Activated T-helper 1 cell treated with anti-CD3 and anti-CD28 coated beads, Interleukin-2, amount 50 U/mL, for 16 hours (primary cell): ENCODE measurements around the gene CCDC137.

Experiments
- DNase-seq, 2 donors: peaks; one replicate each; pipeline ENCODE4 v3.0.0-alpha.2; 2020; ENCODE audit warnings: low read depth in 1 of 2, low spot score in 1 of 2

Gene CCDC137

DNA sequence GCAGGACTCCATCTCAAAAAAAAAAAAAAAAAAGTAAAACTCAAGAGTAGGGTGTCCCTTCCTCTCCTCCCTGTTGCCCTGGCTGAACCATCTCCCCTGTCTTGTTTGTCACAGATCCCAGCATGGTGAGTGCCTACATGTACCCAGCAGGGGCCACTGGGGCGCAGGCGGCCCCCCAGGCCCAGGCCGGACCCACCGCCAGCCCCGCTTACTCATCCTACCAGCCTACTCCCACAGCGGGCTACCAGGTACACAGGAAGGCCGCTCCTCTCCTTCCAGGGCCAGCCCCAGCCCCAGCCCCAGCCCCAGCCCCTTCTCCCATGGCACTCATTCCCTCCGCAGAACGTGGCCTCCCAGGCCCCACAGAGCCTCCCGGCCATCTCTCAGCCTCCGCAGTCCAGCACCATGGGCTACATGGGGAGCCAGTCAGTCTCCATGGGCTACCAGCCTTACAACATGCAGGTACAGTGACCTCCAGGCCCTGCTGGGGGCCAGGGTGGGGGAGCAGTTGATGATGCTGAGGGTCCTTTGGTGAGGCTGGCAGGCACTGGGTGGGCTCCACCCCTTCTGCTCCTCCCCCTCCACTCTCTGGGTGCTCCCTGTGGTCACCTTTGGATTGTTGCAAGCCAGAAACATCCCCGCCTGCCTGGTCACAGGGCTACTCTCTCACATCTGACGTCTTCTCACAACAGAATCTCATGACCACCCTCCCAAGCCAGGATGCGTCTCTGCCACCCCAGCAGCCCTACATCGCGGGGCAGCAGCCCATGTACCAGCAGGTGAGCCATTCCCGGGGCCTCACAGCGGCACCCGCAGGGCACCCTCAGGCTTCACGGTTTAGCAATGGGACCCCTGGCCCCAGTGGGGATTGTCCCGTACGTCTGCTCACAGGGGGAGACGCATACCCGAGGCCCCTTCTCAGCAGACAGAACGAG is 34.1 kb downstream of the CCDC137 start:
- no peak for DNase-seq

GRCh38 chr17:81701288-81702071 is 34.9 kb downstream of the CCDC137 start:
- no peak for DNase-seq

GRCh38 chr17:81702934-81703746 is 36.6 kb downstream of the CCDC137 start, which contains the start of gene MRPL12:
Gene MRPL12, plus strand, starts transcription at chr17:81703367. Its CDS starts 135 bp downstream, at chr17:81703502.
- peak; percentile 75 to 82 for DNase-seq

DNA sequence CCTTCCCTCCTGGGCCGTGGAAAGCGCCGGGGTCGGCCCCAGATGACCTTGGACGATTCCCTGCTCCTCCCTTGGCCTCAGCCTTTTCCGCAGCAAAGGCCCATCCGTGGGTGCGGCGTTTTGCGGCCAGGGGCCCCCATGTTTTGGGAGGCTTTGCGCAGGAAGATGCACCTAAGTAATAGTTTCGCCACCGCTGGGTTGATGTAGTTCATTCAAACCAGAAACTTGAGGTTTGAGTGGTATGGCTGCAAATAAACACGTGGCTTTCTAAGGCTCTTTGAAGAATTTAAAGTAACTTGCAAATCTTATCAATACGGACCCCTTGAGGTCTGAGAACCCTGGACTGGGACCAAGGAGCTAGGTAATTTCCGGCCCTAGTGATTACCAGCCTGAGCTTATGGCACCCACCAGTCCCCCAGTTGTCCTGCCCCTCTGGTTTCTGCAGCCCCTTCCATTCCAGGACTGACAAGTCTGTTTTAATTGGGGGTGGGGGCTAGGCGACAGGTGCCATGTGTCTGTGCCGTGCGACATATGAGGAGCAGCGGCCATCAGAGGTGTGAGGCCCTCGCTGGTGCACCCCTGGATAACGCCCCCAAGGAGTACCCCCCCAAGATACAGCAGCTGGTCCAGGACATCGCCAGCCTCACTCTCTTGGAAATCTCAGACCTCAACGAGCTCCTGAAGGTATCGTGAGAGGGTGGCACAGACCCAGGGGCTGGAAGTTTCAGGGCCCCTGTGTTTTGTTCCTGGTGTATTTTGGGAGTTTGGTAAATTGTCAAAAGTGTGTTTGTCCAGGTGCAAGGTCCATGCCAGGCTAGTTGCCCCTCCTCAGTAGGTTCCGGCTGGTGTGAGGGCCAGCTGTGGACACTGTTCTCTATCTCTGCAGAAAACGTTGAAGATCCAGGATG is 37.5 kb downstream of the CCDC137 start:
- DNase-seq, result no peak

- DNase-seq, result no peak
These were observed 39.1 kb downstream of the CCDC137 start for GRCh38 chr17:81705518-81706231.

DNA sequence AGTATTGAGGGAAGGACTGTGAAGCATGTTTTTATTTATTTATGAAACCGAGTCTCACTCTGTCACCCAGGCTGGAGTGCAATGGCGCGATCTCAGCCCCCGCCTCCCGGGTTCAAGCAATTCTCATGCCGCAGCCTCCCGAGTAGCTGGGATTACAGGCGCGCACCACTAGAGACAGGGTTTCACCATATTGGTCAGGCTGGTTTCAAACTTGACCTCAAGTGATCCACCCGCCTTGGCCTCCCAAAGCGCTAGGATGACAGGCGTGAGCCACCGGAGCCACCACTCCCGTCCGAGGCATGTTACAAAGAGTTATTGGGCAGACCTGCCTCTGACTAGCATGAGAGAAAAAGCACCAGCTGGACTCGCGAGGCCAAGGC is 39.7 kb downstream of the CCDC137 start:
- no peak for DNase-seq

DNA sequence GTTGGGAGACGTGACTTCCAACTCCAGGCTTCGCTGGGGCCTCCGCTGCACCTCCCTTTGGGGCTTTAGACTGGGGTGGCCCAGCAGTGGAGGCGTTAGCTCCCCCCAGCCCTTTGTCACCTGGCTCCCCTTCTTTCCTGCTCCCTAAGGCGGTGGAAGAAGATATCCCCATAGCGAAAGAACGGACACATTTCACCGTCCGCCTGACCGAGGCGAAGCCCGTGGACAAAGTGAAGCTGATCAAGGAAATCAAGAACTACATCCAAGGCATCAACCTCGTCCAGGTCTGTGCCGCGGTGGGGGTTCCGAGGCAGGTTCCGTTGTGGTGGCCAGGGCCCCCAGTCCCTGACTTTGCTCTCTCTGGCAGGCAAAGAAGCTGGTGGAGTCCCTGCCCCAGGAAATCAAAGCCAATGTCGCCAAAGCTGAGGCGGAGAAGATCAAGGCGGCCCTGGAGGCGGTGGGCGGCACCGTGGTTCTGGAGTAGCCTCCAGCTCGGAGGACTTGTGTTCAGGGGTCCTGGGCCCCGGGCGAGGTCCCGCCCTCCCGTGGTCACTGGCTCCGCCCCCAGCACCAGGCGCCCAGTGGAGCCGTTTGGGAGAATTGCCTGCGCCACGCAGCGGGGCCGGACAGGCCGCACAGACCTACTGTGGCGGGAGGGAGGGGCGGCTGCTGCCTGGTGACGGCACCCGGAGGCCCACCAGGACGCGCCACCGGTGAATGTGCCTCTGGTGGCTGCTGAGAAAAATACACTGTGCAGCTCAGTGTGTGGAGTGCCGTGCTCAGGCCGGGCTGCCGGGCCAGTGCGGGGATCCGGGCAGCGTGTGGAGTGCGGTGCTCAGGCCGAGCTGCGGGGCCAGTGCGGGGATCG is 40.5 kb downstream of the CCDC137 start:
- no peak for DNase-seq

GRCh38 chr17:81707725-81708646 is 41.4 kb downstream of the CCDC137 start:
- no peak for DNase-seq

- no peak for DNase-seq
These were observed 42.2 kb downstream of the CCDC137 start for GRCh38 chr17:81708739-81709185.

GRCh38 chr17:81710514-81711308 is 44.2 kb downstream of the CCDC137 start:
- DNase-seq, result no peak

DNA sequence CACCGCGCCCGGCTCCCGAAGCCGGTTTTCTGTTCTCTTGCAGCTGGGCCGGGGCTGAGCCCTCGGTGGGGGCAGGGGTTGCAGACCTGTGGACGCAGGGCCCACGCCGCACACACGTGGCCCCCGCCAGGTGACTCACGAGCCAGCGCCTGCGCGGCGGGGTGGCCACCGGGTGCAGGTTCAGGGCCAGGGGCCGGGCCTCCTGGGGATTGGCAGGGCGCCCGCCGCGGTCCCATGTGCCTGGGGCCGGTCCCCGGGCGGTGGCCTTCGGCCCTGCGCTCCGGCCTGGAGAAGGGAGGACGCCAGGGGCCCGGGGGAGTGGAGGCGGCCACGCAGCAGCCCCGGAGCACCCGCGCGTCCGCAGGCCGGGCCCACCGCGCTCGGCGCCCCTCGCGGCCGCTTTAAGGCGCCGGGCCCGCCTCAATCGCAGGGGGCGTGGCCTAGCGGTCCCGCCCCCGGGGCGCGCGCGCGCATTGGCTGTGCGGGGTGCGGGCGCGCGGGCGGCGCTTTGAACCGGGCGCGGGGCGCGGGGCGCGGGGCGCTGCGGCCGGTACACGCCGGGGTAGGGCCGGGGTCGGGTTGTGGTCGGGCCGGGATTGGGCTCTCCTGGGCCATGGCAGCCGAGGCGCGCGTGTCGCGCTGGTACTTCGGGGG is 45.4 kb downstream of the CCDC137 start, which contains the start of gene SLC25A10:
Gene SLC25A10, plus strand, starts transcription at position 471 of the 654 bp plus-strand sequence. Its CDS starts 143 bp downstream, at position 614.
- peak; percentile 46 to 71 for DNase-seq

DNA sequence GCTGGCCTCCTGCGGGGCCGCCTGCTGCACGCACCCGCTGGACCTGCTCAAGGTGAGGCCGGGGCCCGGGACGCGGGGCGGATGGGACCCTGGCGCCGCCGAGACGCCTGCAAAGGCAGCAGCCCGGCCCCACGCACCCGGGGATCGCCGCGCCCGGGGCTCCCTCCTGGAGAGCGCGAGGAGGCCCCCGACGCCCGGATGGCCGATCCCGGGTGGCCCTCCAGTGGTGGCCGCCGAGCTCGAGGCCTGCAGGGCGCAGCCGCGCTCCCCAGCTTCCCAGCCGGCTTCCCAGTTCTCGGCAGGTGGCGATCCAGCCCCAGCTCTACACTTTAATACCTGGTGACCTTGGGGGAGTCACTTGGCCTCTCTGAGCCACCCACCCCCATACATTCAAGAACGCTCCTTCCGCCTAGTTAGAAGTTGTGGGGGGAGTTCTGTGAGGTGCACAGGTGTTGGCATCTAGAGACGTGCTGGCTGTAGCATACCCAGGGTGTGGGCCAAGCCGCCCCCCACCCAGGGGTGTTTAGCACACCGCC is 46.0 kb downstream of the CCDC137 start:
- DNase-seq, result no peak

DNA sequence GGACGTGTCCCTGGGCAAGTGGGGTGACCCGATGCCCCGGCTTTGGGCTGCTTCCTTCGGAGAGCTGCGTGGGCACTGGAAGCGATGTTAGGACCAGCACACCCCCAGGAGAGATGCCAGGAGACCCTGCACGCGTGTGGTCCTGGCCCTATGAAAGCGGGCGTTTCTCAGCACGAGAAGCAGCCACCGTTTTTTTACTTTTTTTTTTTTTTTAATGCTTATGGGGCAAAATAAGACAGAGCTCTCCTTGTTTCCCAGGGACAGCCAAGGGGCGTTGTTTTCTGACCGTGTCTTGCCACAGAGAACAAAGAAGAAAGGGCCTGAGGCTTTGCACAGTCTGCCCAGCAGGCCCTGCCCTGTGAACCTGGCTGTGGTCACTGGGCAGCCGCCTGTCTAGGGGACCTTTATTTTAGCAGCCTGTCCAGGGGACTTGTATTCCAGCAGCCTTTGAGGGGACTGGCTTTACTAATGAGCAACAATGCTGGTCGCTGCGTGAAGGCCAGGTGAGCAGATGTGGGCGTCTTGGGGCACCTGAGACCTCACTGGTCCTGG is 46.5 kb downstream of the CCDC137 start:
- DNase-seq, result no peak

DNA sequence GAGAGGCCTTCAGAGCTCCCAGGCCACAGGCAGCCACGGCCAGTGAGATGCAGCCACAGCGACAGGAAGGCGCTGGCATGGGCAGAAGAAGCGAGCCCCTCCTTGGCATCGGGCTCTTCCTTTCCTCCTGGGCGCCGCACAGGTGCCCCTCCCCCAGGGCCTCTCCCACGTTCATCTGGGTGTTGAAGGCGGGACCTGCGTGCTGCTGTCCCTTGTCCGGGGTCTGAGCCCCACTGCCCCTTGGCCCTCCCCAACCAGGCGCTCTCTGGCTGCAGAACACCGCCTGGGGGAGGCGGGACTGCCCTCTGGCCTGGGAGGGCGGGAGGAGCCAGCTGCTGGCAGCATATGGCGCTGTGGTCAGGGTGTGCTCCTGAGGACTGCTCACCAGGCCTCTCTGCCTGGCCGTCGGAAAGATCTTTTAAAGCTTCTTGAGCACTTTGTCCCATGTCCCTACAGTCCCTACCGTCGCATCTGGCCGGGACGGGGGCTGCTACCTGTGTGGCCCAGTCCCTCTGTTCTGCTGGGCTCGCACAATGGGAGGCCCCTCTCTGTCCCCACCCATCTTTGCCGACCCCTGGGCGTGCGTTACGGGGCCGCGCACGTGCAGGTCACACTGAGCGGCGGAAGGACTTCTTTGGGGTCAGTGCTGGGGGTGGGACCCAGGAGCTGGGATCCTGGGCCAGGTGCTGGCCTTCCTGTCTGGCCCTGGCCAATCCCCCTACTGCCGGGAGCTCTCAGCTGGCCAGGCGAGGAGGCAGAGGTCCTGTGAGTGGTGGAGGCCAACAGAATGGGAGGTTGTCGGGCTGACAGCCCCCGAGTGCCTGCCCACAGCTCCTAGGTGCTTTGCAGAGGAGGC is 47.2 kb downstream of the CCDC137 start:
- no peak for DNase-seq
